H9 (cell line): ENCODE data around the gene MAP3K10. TPM values are rescaled to one million over a fixed set of nuclear protein-coding genes. Genes with fewer than 3 reads are reported as not detected.

Experiments
- DNase-seq: peaks from one replicate; pipeline ENCODE4 v3.0.0-alpha.2; 2017
- H2AFZ ChIP-seq: one replicate; pipeline ENCODE4 v1.6.1; 2013; ENCODE audit warnings: mild to moderate bottlenecking, low read length, control low read depth, moderate library complexity
- H2AK5ac ChIP-seq: 2 replicates; pipeline ENCODE4 v1.6.1; 2013; ENCODE audit warnings: low read length, control low read depth, mixed read lengths; ENCODE audit not compliant: insufficient read length
- H2BK120ac ChIP-seq: one replicate; pipeline ENCODE4 v1.6.1; 2013; ENCODE audit warnings: low read depth, mild to moderate bottlenecking, low read length, control low read depth, inconsistent platforms; ENCODE audit not compliant: poor library complexity, severe bottlenecking
- H2BK12ac ChIP-seq: 2 replicates; pipeline ENCODE4 v1.6.1; 2013; ENCODE audit warnings: low read length, control low read depth, mixed read lengths, low read depth; ENCODE audit not compliant: insufficient read length
- H2BK15ac ChIP-seq: 2 replicates; pipeline ENCODE4 v1.6.1; 2013; ENCODE audit warnings: low read depth, low read length, control low read depth
- H2BK20ac ChIP-seq: one replicate; pipeline ENCODE4 v1.6.1; 2013; ENCODE audit warnings: low read depth, mild to moderate bottlenecking, low read length, control low read depth, inconsistent platforms; ENCODE audit not compliant: poor library complexity, severe bottlenecking
- H2BK5ac ChIP-seq: 2 replicates; pipeline ENCODE4 v1.6.1; 2013; ENCODE audit warnings: low read length, control low read depth, mixed read lengths; ENCODE audit not compliant: insufficient read length
- H3K14ac ChIP-seq: 2 replicates; pipeline ENCODE4 v1.6.1; 2013; ENCODE audit warnings: low read length, control low read depth; ENCODE audit not compliant: insufficient read depth
- H3K18ac ChIP-seq: 2 replicates; pipeline ENCODE4 v1.6.1; 2013; ENCODE audit warnings: low read depth, mild to moderate bottlenecking, mixed read lengths, low read length, control low read depth; ENCODE audit not compliant: insufficient read length
- H3K23ac ChIP-seq: 2 replicates; pipeline ENCODE4 v1.6.1; 2013; ENCODE audit warnings: low read length, control low read depth, mixed read lengths, low read depth; ENCODE audit not compliant: insufficient read length
- H3K23me2 ChIP-seq: 2 replicates; pipeline ENCODE4 v1.6.1; 2013; ENCODE audit warnings: low read depth, mild to moderate bottlenecking, mixed read lengths, low read length, control low read depth; ENCODE audit not compliant: insufficient read length, poor library complexity, severe bottlenecking
- H3K27ac ChIP-seq: 2 replicates; pipeline ENCODE4 v1.5.1; 2013; ENCODE audit warnings: low read length, control low read depth, mixed read lengths, low read depth; ENCODE audit not compliant: insufficient read length
- H3K27me3 ChIP-seq: 2 replicates; pipeline ENCODE4 v1.6.1; 2013; ENCODE audit warnings: low read length, control low read depth, inconsistent platforms; ENCODE audit not compliant: insufficient read depth
- H3K4ac ChIP-seq: 2 replicates; pipeline ENCODE4 v1.6.1; 2013; ENCODE audit warnings: low read depth, mild to moderate bottlenecking, control low read depth, inconsistent platforms, low read length, moderate library complexity
- H3K4me1 ChIP-seq: 2 replicates; pipeline ENCODE4 v1.6.1; 2013; ENCODE audit warnings: low read length, control low read depth, inconsistent platforms; ENCODE audit not compliant: insufficient read depth
- H3K4me2 ChIP-seq: 2 replicates; pipeline ENCODE4 v1.6.1; 2013; ENCODE audit warnings: low read length, control low read depth, mixed read lengths; ENCODE audit not compliant: insufficient read length, insufficient read depth
- H3K56ac ChIP-seq: 2 replicates; pipeline ENCODE4 v1.6.1; 2013; ENCODE audit warnings: low read depth, mild to moderate bottlenecking, mixed read lengths, low read length, control low read depth; ENCODE audit not compliant: insufficient read length
- H3K79me1 ChIP-seq: 2 replicates; pipeline ENCODE4 v1.6.1; 2013; ENCODE audit warnings: low read depth, mild to moderate bottlenecking, moderate library complexity, low read length, control low read depth, inconsistent platforms; ENCODE audit not compliant: insufficient read depth, poor library complexity, severe bottlenecking
- H3K79me2 ChIP-seq: 2 replicates; pipeline ENCODE4 v1.6.1; 2013; ENCODE audit warnings: low read length, control low read depth, inconsistent platforms; ENCODE audit not compliant: insufficient read depth
- H3K9ac ChIP-seq: 2 replicates; pipeline ENCODE4 v1.6.1; 2013; ENCODE audit warnings: low read length, control low read depth, mixed read lengths; ENCODE audit not compliant: insufficient read length; ENCODE audit errors: extremely low read depth
- H3K9me3 ChIP-seq: one replicate; pipeline ENCODE4 v1.6.1; 2013; ENCODE audit warnings: low read depth, low read length, inconsistent platforms; ENCODE audit not compliant: control insufficient read depth
- H3T11ph ChIP-seq: one replicate; pipeline ENCODE4 v1.6.1; 2013; ENCODE audit warnings: mild to moderate bottlenecking, low read length, control low read depth, inconsistent platforms
- H4K20me1 ChIP-seq: one replicate; pipeline ENCODE4 v1.6.1; 2013; ENCODE audit not compliant: control insufficient read depth, insufficient read length, insufficient read depth
- H4K5ac ChIP-seq: 2 replicates; pipeline ENCODE4 v1.6.1; 2013; ENCODE audit warnings: low read depth, mild to moderate bottlenecking, mixed read lengths, low read length, control low read depth; ENCODE audit not compliant: insufficient read length
- H4K8ac ChIP-seq: replicated peaks from 2 replicates; pipeline ENCODE4 v1.6.1; 2013; ENCODE audit warnings: low read length, control low read depth, mixed read lengths, low read depth; ENCODE audit not compliant: insufficient read length
- H4K91ac ChIP-seq: 2 replicates; pipeline ENCODE4 v1.6.1; 2013; ENCODE audit warnings: low read depth, mild to moderate bottlenecking, moderate library complexity, mixed read lengths, low read length, control low read depth; ENCODE audit not compliant: insufficient read length
- H3K27ac Mint-ChIP-seq, 3 experiments: 2 replicates in 2 of 3; 3 replicates in 1 of 3; pipeline ENCODE4 v1.8.0; 2020 to 2021; ENCODE audit warnings: mixed read lengths in 3 of 3, mild to moderate bottlenecking in 1 of 3, moderate library complexity in 1 of 3
- H3K27me3 Mint-ChIP-seq: 2 replicates; pipeline ENCODE4 v1.8.0; 2021; ENCODE audit warnings: low read depth, mild to moderate bottlenecking, moderate library complexity, mixed read lengths
- H3K36me3 Mint-ChIP-seq, 3 experiments: 2 replicates in 2 of 3; 3 replicates in 1 of 3; pipeline ENCODE4 v1.8.0; 2020 to 2021; ENCODE audit warnings: low read depth in 3 of 3, mixed read lengths in 3 of 3; ENCODE audit not compliant: insufficient read depth in 1 of 3
- H3K4me1 Mint-ChIP-seq, 2 experiments: 2 replicates each; pipeline ENCODE4 v1.8.0; 2020; ENCODE audit warnings: mixed read lengths in 2 of 2
- H3K4me3 Mint-ChIP-seq, 2 experiments: 2 replicates in 1 of 2; 3 replicates in 1 of 2; pipeline ENCODE4 v1.8.0; 2020 to 2021; ENCODE audit warnings: mild to moderate bottlenecking in 2 of 2, mixed read lengths in 2 of 2, moderate library complexity in 1 of 2
- H3K9me3 Mint-ChIP-seq, 2 experiments: 2 replicates in 1 of 2; 3 replicates in 1 of 2; pipeline ENCODE4 v1.8.0; 2020; ENCODE audit warnings: mild to moderate bottlenecking in 2 of 2, mixed read lengths in 2 of 2, moderate library complexity in 1 of 2
- WGBS: extraction: QIAGEN DNeasy Blood & Tissue Kit; methylation state at CpG from one replicate; pipeline ENCODE4 v1.1.7; 2013; ENCODE audit warnings: missing lambda C conversion rate, low lambda C conversion rate, mixed read lengths; ENCODE audit not compliant: insufficient read length; ENCODE audit errors: extremely low coverage; 5-methylcytosine and 5-hydroxymethylcytosine counted together
- total RNA-seq: library from RNA; stranded (reverse); gene quantifications from 2 replicates; pipeline ENCODE4 v1.2.1, GENCODE V29; 2021
- TF ChIP-seq, protein P1 (sequence below): fragments of 200-600 bp; sonication (generic); conservative IDR thresholded peaks from 3 replicates; pipeline ENCODE4 v1.8.0; 2021; ENCODE audit warnings: antibody characterized with exemption, mild to moderate bottlenecking

MAP3K10 gene
- total RNA-seq, 1 experiment from 2014 or later, result 19.0 TPM

DNA sequence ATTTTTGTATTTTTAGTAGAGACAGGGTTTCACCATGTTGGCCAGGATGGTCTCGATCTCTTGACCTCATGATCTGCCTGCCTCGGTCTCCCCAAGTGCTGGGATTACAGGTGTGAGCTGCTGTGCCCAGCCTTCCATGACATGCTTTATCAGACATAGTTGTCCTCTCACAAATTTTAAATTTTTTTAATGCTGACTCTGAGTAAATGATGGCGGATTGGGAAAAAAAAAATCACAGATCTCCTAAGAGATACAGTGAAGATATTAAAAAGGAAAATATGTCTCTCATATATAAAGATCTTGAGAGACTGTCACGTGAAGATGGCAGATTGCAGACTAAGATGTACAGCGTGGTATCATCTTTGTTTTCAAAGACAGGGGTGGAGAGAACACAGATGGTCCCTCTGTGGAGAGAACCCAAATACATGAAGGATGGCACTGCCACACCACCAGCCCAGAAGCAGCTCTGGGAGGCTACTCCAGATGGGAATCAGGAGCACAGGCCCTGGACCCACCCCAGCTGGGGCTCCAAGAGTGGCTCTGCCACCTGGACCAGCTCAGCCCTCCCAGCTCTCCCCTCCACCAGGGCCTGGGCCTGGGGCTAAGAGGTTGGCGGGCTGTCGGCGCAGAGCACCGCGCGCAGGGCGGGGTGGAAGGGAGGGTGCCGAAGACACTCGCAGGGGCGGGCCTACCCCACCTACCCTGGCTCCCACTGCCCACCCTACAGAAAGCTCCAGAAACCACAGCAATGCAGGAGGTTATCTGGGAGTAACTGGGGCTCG is 55.3 kb downstream of the MAP3K10 start:
- Histone ChIP-seq H3K14ac (no peak overlapping the region), H3K27ac (no peak overlapping the region), H3T11ph (no peak overlapping the region), H2BK20ac (no peak overlapping the region), H3K23me2 (no peaks in the 10 kb centered on the region), H3K4ac (no peak overlapping the region), H3K79me1 (peaks cover 2% of the 10 kb centered on the region), H4K8ac (no peak overlapping the region), H3K56ac (no peak overlapping the region), H4K91ac (no peak overlapping the region), H2AFZ (no peak overlapping the region), H4K20me1 (no peaks in the 10 kb centered on the region), H3K9ac (no peak overlapping the region), H3K4me1 (no peaks in the 10 kb centered on the region; the same call in 1 of the 2 replicates), H3K23ac (no peak overlapping the region), H3K79me2 (no peaks in the 10 kb centered on the region; the same call in 1 of the 2 replicates), H2AK5ac (no peak overlapping the region), H2BK12ac (no peak overlapping the region), H3K18ac (no peak overlapping the region), H2BK5ac (no peak overlapping the region), H2BK15ac (no peak overlapping the region), H3K4me2 (no peak overlapping the region), H2BK120ac (no peak overlapping the region), H3K9me3 (no peaks in the 10 kb centered on the region), H4K5ac (no peak overlapping the region), H3K27me3 (no peaks in the 10 kb centered on the region)
- no CpG with 5 or more reads among the region's 16 CpGs for WGBS
- Mint-ChIP-seq H3K27ac (peak overlapping the region in 2 of 3 experiments; percentile 3 to 69; a peak in 2 of 7 replicates), H3K4me3 (no peak overlapping the region), H3K36me3 (peaks cover 2 to 23% (median 22%) of the 10 kb centered on the region in 3 experiments), H3K4me1 (peaks cover 4 to 8% of the 10 kb centered on the region in 2 experiments; a peak in 2 of 4 replicates), H3K9me3 (no peaks in the 10 kb centered on the region), H3K27me3 (no peaks in the 10 kb centered on the region)
- no peak for DNase-seq
- TF ChIP-seq, protein P1, sequence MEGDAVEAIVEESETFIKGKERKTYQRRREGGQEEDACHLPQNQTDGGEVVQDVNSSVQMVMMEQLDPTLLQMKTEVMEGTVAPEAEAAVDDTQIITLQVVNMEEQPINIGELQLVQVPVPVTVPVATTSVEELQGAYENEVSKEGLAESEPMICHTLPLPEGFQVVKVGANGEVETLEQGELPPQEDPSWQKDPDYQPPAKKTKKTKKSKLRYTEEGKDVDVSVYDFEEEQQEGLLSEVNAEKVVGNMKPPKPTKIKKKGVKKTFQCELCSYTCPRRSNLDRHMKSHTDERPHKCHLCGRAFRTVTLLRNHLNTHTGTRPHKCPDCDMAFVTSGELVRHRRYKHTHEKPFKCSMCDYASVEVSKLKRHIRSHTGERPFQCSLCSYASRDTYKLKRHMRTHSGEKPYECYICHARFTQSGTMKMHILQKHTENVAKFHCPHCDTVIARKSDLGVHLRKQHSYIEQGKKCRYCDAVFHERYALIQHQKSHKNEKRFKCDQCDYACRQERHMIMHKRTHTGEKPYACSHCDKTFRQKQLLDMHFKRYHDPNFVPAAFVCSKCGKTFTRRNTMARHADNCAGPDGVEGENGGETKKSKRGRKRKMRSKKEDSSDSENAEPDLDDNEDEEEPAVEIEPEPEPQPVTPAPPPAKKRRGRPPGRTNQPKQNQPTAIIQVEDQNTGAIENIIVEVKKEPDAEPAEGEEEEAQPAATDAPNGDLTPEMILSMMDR, result no peak
